Mucosa of descending colon (tissue), 3 donors: ENCODE data around the gene FBXO41. TPM values are rescaled to one million over a fixed set of nuclear protein-coding genes. Genes with fewer than 3 reads are reported as not detected.

ENCODE experiments used
- ATAC-seq: fragments of 200-7000 bp; cut with Tn5 transposase; one replicate; pipeline ENCODE4 v1.9.1; 2020; ENCODE audit warnings: mild to moderate bottlenecking, moderate library complexity
- DNase-seq, 3 donors: peaks; one replicate each; pipeline ENCODE4 v3.0.0-alpha.2; 2020
- H3K36me3 ChIP-seq: fragments of 200-600 bp; one replicate; pipeline ENCODE4 v1.8.0; 2021; ENCODE audit warnings: low read depth, mild to moderate bottlenecking
- H3K4me1 ChIP-seq: fragments of 200-600 bp; one replicate; pipeline ENCODE4 v1.8.0; 2021; ENCODE audit warnings: low read depth, mild to moderate bottlenecking
- H3K4me3 ChIP-seq: fragments of 200-600 bp; one replicate; pipeline ENCODE4 v1.8.0; 2021; ENCODE audit warnings: mild to moderate bottlenecking
- H3K9me3 ChIP-seq: fragments of 200-600 bp; one replicate; pipeline ENCODE4 v1.8.0; 2021; ENCODE audit warnings: mild to moderate bottlenecking
- CTCF ChIP-seq: fragments of 200-600 bp; IDR thresholded peaks from one replicate; pipeline ENCODE4 v1.8.0; 2022; ENCODE audit warnings: antibody characterized with exemption, mild to moderate bottlenecking
- intact Hi-C, 2 donors: fragments of 100-400 bp; cut with DNase I in 1 of 2; cut with micrococcal nuclease in 1 of 2; formaldehyde crosslinking; loops; one replicate each; pipeline versions ENCODE4 v1.11.0 to v1.11.1; 2022; cut with DNase I, micrococcal nuclease
- total RNA-seq, 3 donors: library from RNA; stranded (reverse); fragmentation: NEBNext Ultra II Directional in 2 of 3; extraction: Animal tissue kit (Norgen Biotek cat#: 25700) in 2 of 3; gene quantifications; one replicate each; pipeline versions ENCODE4 v1.2.1 to v1.2.4, GENCODE V29; 2021 to 2023
- donor health status: DM: no; HTN: no; CAD: no; lungs with moderate emphysema.
- donor health status: DM: no; HTN: no; CAD: no.
- donor health status: DM: no; HTN: yes; CAD: no.

FBXO41 gene
- total RNA-seq, 3 donors from 2014 or later = 2.0 to 4.8 (median 2.9) TPM

GRCh38 chr2:73268366-73268829 lies 15.9 kb downstream of the FBXO41 start:
- Histone ChIP-seq H3K36me3 (no peaks in the 10 kb centered on the region), H3K4me3 (no peak overlapping the region), H3K4me1 (peaks cover 10% of the 10 kb centered on the region), H3K9me3 (no peaks in the 10 kb centered on the region)
- DNase-seq = no peak
- intact Hi-C loops = no loop called here
- no peak for TF ChIP-seq CTCF
- no peak for ATAC-seq

GRCh38 chr2:73267008-73267407 lies 17.3 kb downstream of the FBXO41 start:
- H3K36me3 ChIP-seq = no peaks in the 10 kb centered on the region
- DNase-seq (no peak), ATAC-seq (no peak)
- H3K4me3 ChIP-seq = no peak overlapping the region
- peaks cover 10% of the 10 kb centered on the region for H3K4me1 ChIP-seq
- intact Hi-C loops = no loop called here
- no peaks in the 10 kb centered on the region for H3K9me3 ChIP-seq
- TF ChIP-seq CTCF = no peak

DNA sequence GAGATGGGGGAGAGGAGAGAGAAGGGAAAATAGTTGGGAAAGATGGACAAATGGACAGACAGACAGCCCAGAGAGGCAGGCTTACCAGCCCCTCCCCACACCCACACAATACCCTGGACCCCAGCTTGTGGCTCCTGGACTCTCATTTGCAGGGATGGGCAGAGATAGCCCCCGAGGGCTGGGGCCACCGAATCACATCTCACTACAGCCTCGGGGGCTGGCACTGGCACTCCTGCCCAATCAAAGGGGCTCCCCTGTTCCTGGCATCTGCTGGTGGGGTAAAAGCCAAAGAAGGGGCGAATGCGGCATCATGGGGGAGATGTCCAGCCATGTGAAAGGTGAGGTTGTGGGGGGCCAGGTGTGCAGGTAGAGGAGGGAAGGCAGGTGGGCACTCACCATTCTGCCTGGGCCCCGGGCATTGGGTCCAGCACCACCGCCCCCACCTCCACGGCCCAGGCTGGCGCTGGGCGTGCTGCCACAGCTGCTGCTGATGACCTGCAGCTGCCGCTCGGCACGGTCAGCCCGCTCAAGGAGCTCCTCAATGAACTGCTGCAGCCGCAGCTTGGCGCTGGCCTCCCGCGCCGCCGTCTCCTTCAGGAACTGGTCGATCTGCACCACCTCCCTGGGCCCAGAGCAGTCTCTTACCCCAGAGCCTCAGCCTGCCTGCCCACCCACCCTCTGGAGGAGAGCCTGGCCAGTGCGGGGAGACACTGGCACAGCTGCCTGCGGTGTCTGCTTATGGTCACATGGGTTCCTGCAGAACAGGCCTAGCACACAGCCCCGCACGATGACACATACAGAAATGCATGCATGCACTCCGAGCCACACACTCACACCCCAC lies 18.0 kb downstream of the FBXO41 start:
- intact Hi-C loops = no loop called here
- Histone ChIP-seq H3K36me3 (no peaks in the 10 kb centered on the region), H3K9me3 (no peaks in the 10 kb centered on the region), H3K4me1 (peaks cover 10% of the 10 kb centered on the region), H3K4me3 (no peak overlapping the region)
- ATAC-seq = no peak
- no peak for DNase-seq
- no peak for TF ChIP-seq CTCF

DNA sequence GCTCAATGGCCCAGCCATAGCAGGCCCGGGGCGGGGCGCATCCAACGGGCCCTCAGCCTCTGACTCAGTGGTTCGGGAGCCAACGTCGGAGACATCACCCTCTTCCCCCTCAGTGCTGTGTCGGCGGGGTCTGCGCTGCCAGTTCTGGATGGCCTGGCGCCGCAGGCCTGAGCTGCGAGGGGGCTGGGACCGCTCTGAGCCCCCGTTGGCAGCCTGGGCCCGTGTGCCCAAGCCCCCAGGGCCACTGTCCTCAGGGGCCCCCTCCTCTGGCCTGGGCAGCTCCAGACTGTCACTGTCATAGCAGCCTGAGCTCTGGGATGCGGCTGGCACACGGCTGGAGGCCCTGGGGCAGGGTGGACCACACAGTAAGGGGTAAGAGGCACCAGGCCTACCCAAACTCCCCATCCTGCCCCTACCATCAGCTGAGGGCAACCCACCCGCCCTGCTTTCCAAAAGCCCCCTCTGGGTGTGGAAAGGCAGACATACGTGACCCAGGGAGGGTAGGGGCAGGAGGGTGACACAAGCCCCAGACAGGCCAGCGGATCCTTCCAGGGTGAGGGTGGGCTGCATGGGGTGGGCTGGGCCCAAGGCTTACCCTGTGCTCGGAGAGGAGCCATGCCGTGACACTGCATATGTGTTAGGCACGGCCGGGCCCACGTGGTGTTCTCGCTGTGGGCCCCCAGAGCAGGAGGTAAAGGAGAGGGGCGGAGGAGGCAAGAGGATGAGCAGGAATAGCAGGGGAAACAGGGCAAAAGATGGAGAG lies 18.8 kb downstream of the FBXO41 start:
- ATAC-seq (no peak), DNase-seq (no peak)
- Histone ChIP-seq H3K4me1 (peaks cover 10% of the 10 kb centered on the region), H3K4me3 (no peak overlapping the region), H3K9me3 (no peaks in the 10 kb centered on the region), H3K36me3 (no peaks in the 10 kb centered on the region)
- intact Hi-C loops = no loop called here
- no peak for TF ChIP-seq CTCF

DNA sequence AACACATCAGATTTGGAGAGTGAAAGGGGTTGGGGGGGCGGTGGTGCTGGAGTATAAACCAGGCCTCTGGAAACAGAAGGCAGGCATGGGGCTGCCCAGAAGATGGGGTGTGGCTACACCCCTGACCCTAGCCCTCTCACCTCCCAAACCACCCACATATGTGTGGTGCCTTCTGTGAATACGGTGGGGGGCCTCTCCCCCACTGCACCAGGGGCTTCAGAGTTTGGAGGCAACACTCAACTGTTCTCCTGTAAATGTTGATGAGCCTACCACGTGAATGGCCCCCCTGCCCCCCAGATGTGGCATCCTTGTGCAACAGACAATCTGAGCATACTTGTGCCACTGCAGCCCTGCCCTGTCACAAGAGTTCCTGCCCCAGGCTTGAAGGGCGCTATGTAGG lies 19.5 kb downstream of the FBXO41 start:
- Histone ChIP-seq H3K9me3 (no peaks in the 10 kb centered on the region), H3K4me1 (peaks cover 10% of the 10 kb centered on the region), H3K36me3 (no peaks in the 10 kb centered on the region), H3K4me3 (no peak overlapping the region)
- no peak for TF ChIP-seq CTCF
- no peak for ATAC-seq
- intact Hi-C loops = no loop called here
- no peak for DNase-seq
